ENCODE measurements around the gene MACO1.

MACO1 gene

DNA sequence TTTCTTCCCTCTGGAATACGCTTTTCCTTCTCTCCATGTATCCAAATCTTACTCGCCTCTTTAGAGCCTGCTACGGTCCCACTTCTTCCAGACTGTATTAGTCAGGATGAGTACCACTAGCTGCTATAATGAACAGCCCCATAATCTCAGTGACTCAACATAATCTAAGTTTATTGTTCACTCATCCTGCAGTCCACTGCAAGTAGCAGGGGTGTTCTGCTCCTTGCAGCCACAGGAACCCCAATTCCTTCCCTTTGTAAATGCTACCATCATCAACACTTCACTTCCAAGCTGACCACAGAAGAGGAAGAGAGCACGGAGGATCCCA, 94.6 kb downstream of the MACO1 start:
- no peak for DNase-seq

DNA sequence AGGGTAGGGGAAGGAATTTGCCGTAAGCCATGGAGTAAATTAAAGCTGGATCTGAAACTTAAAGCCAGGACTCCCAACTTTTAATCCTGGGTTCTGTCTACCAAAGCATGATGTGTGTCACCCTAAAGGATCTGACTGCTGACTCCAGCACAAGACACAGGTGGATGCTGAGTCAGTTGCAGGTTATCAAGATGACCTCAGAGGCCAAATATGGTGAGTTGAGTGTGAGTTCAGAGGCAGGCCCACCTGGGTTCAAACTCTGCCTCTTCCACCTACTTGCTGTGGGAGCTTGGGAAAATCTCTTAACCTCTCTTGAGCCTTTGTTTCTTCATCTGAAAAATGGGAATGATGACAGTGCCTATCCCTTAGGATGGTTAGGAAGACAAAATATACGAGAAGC, 96.1 kb downstream of the MACO1 start:
- DNase-seq, result no peak

DNA sequence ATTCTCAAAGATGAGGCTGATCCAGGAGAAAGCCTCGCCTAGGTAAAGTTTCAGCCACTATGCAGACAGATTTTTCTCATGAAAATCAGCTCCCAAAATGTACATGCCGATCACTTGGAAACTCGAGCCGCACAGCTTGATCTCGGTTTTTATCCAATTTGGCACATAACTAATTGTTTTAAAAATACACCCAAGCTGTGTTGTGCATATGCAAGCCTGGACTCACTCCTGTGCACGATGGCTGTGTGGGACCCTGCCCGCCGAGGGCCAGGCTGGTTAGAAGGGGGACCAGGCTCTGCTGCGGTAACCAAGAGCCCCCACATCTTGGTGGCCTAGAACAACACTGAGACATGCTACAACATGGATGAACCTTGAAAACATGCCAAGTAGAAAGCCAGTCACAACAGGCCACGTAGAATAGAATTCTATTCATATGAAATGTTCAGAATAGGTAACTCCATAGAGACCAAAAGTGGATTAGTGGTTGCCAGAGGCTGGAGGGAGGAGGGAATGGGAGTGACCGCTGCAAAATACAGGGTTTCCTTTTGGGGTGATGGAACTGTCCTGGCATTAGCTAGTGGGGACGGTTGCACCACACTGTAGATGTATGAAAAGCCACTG, 96.6 kb downstream of the MACO1 start:
- no peak for DNase-seq

DNA sequence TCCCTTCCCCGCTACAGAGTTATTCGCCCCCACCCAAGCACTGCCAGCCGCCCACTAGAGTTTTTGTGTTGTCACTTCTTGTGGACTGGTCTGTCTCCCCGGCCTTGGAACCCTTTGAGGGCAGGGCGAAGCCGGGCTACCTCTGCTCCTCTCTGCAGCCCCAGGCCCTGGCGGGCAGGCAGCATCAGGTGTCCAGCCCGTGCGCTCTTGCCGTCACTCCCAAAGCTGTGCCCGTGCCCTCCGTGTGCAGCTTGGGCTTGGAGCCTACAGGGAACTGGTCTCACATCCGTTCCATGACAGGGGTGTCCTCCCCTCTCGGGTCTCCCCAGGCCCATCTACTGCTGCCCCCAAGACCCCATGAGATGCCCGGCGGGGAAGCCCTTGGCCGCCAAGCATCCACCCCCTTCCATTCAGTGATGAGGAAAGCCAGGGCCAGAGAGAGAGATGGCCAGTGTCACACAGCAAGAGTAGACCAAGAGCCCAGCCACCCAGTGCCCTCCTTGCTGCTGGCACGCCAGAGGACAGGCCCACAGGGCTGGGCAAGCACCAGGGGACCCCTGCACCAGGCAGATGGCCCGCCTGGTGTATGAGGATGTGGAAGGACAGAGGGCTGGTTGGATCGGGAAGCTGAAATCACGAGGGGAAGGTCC, 97.4 kb downstream of the MACO1 start:
- DNase-seq, result no peak

DNA sequence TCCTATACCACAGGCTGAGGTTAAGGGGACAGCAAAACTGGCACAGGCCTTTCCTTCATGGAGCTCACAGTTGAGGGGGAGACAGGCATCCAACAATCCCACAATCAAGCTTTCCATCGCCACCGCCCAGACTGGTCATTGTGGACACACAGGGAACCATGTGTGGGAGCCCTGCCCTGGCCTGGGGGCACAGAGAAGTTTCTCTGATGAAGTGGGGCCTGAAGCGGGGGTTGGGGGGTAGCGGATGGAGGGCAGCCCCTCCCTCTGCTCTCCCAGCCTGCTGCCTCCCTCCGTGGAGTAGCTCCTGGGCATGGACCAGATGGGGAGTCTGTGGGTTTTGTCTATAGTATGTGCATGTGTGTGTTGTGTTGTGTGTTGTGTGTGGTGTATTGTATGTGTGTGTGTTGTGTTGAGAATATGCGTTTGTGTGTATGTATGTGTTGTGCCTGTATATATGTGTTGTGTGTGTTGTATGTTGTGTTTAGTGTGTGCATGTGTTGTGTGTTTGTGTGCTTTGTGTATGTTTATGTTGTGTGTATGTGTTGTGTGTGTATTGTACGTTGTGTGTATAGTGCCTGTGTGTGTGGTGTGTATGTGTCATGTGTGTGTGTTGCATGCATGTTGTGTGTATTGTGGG, 98.3 kb downstream of the MACO1 start:
- DNase-seq, result no peak

DNA sequence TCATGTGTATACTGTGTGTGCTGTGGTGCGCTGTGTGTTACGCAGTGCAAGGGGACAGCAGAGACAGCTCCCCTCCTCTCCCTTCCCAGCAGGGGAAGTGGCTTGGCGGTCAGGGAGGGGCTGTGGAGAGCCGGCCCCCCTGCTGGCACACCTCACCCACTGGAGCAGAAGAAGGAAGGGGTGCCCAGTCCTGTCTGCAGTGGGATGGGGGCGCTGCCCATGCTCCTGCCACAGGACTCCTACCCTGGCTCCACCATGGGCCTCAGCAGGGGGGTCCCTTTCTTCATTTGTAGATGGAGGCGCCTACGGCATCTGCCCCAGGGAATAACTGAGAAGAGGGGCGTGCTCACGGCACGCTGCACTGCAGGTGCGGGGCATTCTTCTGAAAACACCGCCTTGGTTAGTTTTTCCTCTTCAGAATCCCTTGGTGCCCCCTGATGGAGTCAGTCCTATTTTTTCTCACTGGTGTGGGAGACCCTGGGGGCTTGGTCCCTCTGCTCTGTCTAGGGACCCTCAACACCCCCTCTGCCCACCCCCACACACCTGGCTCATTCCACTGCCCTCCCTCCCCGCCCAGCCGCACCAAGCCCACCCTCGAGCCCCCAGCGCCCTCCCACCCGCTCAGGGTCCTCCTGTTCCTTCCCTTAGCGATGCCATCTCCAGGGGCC, 99.0 kb downstream of the MACO1 start:
- no peak for DNase-seq

DNA sequence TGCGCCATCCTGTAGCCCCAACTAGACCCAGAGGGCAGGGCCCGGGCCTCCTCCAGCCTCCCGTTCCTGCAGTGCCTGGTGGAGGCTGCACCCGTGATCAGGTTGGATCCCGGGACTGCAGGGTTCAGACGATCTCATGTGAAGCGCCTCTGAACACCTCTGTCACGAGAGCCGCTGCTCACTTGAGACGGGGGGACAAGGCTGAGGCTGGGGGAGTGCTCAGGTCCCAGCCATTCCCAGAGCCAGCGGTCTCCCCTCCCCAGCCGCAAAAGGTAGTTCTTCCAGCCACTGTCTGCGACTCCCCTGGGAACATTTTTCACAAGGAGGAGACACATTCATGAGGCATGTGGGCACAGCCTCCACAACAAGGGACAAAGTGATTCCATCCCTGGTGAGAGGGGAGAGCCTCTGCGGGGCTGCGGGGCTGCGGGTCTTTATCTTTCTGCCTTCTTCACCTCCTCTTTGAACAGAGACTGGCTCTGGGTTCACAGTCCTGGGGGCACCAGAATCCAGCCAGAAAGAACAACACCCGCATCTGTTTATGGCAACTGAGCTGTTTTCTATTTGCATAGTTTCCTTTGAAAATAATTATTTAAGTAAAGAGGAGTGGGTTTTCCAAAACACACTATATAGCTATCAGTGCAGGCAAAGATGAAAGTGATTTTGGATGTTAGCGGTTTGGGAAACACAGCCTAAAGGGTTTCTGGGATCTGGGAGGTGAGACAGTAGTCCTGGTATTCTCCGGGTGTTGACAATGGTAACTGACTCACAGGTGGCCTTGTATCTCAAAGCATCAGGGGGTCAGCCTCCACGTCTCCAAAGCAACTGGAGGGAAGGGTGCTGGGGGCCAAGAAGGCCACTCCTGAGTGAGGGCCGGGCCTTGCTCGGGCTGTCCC, 99.7 kb downstream of the MACO1 start:
- no peak for DNase-seq

DNA sequence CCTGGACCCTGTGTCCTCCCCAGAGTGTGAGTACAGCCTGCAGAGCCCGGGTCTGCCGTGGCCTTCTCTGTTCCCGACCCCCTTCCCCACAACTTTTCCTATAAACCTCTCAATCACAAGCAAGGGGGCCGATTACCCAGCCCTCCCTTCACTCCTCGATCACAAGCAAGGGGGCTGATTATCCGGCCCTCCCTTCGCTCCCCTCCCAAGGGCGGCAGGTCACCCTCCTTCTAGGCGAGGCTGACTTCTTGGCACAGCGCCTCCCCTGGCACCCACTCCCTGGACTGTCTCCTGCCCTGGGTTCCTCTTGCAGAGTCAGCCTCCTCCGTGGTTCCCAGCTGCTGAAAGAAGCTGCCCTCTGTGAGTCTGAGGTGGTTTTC, 100.4 kb downstream of the MACO1 start:
- no peak for DNase-seq

DNA sequence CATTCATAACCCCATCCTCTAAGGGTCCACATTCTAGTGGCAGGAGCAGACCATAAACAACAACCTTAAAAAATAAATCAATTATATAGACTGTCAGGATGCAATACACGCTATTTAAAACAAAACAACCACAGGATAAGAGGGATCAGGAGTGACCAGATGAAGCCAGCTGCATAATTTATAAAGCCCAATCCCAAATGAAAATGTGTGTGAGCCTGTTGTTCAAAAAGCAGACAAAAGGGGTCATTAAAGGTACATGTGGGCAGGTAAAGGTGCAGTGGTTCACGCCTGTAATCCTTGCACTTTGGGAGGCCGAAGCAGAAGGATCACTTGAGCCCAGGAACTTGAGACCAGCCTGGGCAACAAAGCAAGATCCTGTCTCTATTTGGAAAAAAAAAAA, 102.3 kb downstream of the MACO1 start:
- no peak for DNase-seq

DNA sequence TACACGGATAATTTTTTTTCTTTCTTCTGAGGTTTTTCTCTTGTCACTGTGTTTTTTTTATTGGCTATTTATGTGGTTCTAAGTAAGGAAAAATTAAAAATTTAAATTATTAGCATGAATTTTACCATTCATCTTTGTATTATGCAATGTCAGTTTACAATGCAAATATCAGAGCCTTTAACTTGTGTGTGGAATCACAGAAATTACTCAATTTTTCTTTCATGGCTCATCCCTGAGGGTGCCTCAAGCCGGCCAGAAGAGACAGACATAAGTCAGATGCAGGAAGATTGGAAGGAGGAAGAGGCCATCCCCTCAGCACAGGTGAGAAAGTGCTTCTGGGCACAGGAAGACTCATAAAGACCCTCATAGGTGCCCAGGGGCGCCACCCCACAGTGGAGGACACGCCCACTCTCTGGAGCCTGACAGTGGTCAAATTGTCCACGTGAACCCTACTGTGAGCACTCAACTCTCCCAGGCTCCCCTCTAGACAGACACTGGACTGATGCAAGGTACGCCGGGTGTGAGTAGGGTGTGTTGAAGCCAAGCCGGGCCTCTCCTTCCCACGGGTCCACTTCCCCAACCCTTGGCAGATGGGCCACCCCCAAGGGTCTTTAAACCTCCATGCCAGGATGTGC, 103.2 kb downstream of the MACO1 start:
- DNase-seq, result no peak

DNA sequence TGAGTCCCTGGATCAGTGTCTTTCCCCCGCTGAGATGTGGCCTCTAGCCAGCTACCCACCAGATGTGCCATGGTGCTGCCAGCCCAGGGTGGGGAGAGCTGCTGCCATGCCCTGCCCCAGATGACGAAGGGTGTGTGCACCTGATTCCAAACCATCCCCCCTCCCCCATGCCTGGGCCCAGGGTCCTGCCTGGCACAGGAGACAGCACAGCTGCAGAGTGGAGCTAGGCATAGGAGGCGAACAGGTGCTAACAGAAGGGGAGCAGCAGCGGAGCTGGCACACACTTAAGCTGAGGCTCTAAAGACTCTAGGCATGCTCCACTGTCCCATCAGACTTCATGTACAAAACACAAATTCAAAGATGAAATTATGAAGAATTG, 103.7 kb downstream of the MACO1 start:
- no peak for DNase-seq

DNA sequence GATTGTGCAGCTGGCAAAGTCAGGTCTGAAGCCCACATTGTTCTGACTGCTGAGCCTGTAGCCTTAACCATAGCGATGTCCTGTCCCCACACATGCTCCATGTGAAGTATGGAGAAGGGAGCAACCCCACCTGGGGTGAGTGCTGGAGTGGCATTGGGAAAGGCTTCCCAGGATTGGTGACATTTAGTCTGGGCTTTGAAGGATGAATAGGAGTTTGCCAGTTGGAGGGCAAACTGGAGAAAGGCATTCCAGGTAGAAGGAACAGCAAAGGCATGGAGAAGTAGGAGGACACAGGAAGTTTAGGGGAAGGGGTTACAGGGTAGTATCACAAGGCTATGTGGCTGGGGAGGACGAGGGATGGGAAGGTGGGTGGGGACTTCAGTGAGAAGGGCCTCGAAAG, 105.4 kb downstream of the MACO1 start:
- no peak for DNase-seq

DNA sequence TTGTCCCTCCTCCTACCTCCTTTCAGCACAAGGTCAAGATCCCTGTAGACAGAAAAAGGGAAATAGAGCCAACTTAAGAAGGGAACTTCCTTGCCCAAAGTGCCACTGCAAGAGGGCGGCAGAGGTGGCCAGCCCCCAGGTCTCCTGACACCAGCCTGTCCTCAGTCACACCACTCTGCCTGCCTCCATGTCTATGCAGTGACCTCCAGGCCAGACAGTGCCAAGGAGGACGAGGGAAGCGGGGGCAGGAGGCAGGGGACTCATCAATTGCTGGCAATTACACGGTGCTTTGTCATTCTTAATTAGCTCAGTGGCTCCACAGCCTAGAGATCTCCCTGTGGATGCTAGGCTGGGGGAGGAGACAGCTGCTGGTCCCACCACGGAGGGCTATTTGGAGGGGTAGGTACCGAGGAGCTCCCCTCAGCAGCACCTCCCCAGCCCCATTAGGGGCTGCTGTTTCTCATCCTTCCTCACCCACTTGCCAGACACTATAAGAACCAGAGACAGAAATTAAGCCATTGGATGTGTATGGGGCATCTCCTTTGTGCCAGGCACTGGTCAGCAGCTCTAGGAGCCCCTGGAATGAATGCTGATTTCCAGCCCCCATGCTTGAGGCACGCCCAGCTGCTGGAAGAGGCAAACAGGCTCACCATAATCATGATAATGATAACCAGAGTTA, 106.6 kb downstream of the MACO1 start:
- no peak for DNase-seq

DNA sequence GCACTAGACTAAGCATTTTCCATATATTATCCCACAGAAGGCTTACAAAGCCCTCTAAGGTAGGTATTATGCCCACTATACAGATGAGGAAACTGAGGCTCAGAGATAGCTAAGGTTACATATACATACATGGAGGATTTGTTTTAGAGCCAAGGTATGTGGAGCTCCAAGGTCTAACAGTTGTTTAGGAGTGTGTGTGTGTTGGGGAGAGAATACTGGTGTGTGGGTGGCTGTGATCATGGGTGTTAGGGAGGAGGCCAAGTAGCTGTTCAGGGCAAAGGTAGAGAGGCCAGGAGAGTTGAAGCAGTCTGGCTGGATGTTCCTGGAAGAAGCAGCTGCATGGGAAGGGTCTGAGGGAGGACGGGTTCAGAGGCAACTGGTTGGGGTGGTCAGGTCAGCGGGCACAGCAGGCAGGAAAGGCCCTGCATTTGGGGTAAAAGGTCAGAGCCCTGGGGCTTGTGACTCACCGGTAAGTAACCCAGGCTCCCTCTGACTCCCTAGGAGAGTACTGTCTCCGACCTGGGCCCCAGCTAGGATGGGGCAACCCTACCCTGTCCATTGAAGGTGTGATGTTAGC, 107.6 kb downstream of the MACO1 start:
- no peak for DNase-seq

DNA sequence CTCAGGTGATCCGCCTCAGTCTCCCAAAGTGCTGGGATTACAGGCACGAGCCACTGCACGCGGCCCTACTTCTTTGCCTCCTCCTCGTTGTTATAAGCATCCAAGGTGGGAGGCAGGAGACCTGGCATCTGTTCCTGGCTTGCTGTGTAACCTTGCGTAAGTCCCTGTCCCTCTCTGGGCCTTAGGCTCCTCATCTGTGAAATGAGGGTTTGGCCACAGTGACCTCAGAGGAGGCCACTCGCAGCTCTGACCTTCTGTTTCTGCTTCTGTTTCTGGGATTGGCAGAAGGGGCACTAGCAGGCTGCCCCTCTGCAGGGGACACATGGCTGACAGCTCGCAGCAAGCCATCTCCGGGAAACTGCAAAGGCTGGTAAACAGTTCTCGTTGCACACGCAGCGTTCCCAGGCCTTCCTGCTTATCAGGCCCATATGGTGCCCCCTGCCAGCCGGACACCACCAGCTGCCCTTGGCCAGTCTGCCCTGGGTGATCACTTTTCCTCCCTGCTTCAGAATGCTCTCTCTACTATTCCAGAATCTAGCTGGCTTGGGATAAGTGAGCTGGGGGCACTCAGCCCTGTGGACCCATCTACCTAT, 110.1 kb downstream of the MACO1 start:
- no peak for DNase-seq

DNA sequence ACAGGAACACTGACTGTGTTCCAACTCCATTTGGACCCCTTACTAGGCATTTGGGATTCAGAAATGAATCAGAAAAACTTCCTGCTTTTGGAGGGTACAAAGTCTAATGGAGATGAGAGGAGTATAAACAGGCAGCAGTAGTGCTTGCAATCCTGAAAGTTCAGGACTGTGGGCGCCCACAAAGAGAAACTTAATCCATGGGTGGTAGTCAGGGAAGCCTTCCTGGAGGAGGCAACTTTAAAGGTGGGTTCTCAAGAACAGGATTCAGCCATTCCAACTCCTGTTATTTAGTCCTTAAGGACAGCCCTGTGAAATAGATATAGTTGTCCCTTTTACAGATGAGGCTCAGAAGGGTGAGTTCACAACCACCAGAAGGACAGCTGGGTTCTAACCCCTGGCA, 110.7 kb downstream of the MACO1 start:
- DNase-seq, result no peak

DNA sequence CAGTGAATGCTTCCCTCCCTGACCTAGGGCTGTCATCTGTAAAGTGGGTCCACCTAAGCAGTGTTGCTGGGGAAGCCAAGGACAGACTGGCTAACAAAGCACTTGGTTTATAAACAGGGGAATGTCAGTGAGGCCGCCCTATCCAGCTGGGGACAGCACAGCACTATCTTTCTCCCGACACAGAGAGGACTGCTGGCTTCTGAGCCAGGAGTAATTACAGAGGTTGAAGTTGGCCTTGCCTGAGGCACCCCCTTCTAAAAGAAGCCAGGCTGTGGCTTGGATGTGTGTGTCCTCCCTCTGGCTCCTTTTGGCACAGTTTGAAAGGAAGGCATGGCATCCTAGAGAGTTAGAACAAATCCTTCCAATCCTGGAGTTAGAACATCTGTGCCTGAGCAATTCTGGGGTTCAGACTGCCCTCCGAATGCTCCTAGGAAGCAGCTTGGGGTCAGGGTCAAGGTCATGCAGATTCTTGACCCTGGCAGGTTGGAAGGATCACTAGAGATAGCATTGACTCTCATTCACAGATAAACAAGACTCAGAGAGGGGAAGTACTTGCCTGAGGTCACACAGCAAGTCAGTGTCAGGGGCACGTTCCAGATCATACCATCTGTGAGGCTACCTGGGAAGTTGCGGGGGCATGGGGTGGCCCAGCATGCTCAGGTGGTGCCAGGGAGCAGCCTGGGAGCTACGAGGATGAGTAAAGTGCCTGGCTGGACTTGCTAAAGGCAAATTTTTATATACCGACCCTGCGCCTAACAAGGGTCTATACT, 111.4 kb downstream of the MACO1 start:
- DNase-seq, result no peak

DNA sequence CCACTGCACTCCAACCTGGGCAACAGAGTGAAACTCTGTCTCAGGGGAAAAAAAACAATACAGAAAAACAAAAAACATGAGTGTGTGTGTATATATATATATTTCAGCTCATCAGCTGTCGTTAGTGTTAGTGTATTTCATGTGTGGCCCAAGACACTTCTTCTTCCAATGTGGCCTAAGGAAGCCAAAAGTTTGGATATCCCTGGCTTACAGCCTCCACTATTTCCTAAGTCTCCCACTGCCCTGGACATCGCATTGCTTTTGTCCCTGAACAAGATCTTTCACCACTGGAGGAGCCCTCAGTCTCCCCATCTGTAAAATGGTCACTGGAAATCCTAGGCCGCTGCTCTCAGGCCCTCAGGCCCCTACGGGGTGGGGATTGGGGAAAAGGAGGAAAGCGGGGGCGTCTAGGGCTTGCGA, 112.3 kb downstream of the MACO1 start:
- DNase-seq, result no peak

DNA sequence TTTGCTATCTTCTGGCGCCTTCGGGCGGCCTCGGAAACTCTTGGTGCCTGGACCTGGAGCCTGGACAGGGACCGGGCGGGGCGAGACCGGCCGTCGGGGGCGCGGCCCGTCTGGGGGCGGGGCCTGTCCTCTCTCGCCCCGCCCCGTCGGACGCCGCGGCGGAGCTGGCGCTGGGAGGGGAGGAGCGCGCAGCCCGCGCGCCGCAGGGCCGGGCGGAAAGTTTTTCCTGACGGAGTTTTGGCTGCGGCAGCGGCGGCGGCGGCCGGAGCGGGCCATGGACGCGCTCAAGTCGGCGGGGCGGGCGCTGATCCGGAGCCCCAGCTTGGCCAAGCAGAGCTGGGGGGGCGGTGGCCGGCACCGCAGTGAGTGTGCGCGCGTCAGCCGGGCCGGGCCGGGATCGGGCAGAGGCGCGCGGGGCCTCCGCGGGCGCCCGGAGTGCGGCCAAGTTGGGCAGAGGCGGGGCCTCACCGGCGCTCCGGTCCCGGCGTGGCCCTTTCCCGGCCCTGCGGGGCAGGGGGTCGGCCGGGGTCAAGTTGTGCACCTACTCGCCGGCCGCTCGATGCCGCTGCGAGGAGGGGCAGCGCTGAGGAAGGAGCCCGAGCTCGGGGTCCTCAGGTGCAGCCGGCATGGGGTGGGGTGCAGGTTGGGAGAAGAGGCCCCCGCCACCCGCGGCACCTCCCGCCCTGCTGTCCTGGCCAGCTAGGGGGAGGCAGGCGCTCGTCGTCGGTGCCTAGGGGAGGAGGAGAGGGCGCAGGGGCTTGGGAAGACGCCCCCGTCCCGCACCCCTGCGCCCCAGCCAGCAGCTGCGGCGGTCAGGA, 112.9 kb downstream of the MACO1 start, which contains the start of gene LDLRAP1:
TSS of gene LDLRAP1 (plus strand) at position 182 of the 818 bp plus-strand sequence. CDS start at position 275, 93 bp downstream.
- peak; percentile 57 for DNase-seq
